Dermis microvascular lymphatic vessel endothelial cell (primary cell): Measurements from ENCODE around the gene CMPK1. TPM values are rescaled to one million over a fixed set of nuclear protein-coding genes. Genes with fewer than 3 reads are reported as not detected.
"Not testable (repeated sequence)": the region's sequence is repeated elsewhere in the genome, so short reads cannot be mapped to it uniquely, and the experiment has no call there.

Source experiments
- DNase-seq, 2 donors: peaks; one replicate each; pipeline versions ENCODE4 v3.0.0 to v3.0.0-alpha.2; 2010; ENCODE audit warnings: low read depth in 2 of 2
- total RNA-seq: library from RNA; depleted of rRNA; stranded (reverse); fragments of >200 nt; gene quantifications from 2 replicates; pipeline ENCODE4 v1.2.1, GENCODE V29; 2014

CMPK1 gene
- total RNA-seq, result 74.8 and 75.7 TPM in 2 replicates

- DNase-seq, result peak; percentile 55 to 93
Observed at GRCh38 chr1:47333578-47333921, at the start of gene CMPK1. Gene CMPK1, plus strand, starts transcription at chr1:47333790. Its CDS starts 156 bp downstream, at chr1:47333946.

- not testable (repeated sequence) for DNase-seq
Observed at GRCh38 chr1:47288116-47288515, 45.5 kb upstream of the CMPK1 start.

GRCh38 chr1:47294863-47295262 is 38.7 kb upstream of the CMPK1 start:
- not testable (repeated sequence) for DNase-seq

- no peak for DNase-seq
Observed at GRCh38 chr1:47295579-47295978, 38.0 kb upstream of the CMPK1 start.

- DNase-seq, result peak in 1 of 2 donors; percentile 14
Observed at GRCh38 chr1:47298025-47298699, 35.4 kb upstream of the CMPK1 start.

GRCh38 chr1:47302472-47302871 is 31.1 kb upstream of the CMPK1 start:
- no peak for DNase-seq

- no peak for DNase-seq
Observed at GRCh38 chr1:47309427-47309826, 24.2 kb upstream of the CMPK1 start.

GRCh38 chr1:47313915-47314664 is 19.5 kb upstream of the CMPK1 start, which contains the start of gene STIL:
Gene STIL, minus strand, starts transcription at chr1:47314147. Its CDS starts 3,828 bp downstream, at chr1:47310319.
- peak; percentile 99 to 100 for DNase-seq

GRCh38 chr1:47317841-47318240 is 15.7 kb upstream of the CMPK1 start:
- DNase-seq, result no peak

- DNase-seq, result not testable (repeated sequence)
Observed at GRCh38 chr1:47319968-47320367, 13.6 kb upstream of the CMPK1 start.

- DNase-seq, result no peak
Observed at GRCh38 chr1:47323599-47324031, 10.0 kb upstream of the CMPK1 start.

- no peak for DNase-seq
Observed at GRCh38 chr1:47324682-47325081, 8.9 kb upstream of the CMPK1 start.

GRCh38 chr1:47325528-47325927 is 8.1 kb upstream of the CMPK1 start:
- no peak for DNase-seq

GRCh38 chr1:47326271-47326670 is 7.3 kb upstream of the CMPK1 start:
- DNase-seq, result no peak

GRCh38 chr1:47328992-47329391 is 4.6 kb upstream of the CMPK1 start:
- DNase-seq, result no peak

- DNase-seq, result no peak
Observed at GRCh38 chr1:47330212-47330611, 3.4 kb upstream of the CMPK1 start.

- no peak for DNase-seq
Observed at GRCh38 chr1:47331875-47332274, 1.7 kb upstream of the CMPK1 start.

- no peak for DNase-seq
Observed at GRCh38 chr1:47332779-47333577, 612 bp upstream of the CMPK1 start.

GRCh38 chr1:47333922-47334764 is 553 bp downstream of the CMPK1 start:
- DNase-seq, result peak; percentile 45 to 85

GRCh38 chr1:47334765-47335435 is 1.3 kb downstream of the CMPK1 start:
- DNase-seq, result peak in 1 of 2 donors; percentile 27

- DNase-seq, result no peak
Observed at GRCh38 chr1:47337350-47337749, 3.8 kb downstream of the CMPK1 start.
